Measurements from ENCODE around the gene ADARB2.
A peak's percentile ranks its signal among the peaks of the same experiment; 100 is the strongest.
"Not testable (repeated sequence)": the region's sequence is repeated elsewhere in the genome, so short reads cannot be mapped to it uniquely, and the experiment has no call there.

Gene ADARB2

DNA sequence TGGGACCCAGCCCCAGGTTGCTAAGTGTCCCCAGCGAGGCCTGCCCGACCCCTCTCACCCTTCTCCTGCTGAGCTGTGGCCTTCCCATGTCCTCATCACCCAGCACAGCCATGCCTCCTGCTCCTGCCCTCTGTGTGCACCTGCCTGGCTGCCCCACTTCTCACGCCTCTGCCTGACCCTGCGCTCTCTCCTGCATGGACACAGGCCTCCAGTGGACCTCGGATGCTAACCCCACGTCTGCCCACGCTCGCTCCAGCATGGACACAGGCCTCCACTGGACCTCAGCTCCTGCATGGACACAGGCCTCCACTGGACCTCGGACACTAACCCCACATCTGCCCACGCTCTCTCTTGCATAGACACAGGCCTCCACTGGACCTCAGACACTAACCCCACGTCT, 111.6 kb downstream of the ADARB2 start:
- Histone ChIP-seq H3K9me3 (ENCODE audit: control insufficient read depth, insufficient read depth, low read length) (no peaks in the 10 kb centered on the region), H3K9ac (ENCODE audit: low read depth, low read length) (no peak overlapping the region), H3K4me1 (ENCODE audit: insufficient read depth, low read length) (no peaks in the 10 kb centered on the region), H3K36me3 (ENCODE audit: insufficient read depth, low read length) (no peaks in the 10 kb centered on the region)

DNA sequence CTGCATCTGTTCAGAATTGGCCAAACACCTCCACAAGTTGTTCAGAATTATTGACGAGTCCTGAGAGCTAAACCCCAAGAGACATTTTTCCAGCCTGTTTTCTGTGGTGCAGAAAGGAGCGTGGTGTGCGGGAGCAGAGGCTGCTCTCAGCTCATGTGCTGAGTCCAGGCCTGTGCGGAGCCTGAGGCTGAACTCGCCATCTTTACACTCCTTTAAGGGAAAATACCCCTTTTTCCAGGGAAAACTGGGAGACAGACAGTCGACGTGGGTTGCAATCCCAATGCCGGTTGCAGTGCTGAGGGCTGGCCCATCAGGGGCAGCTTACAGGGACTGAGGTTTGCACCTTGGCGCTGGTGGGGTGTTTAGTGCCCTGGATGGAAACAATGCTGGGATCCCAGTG, 112.2 kb downstream of the ADARB2 start:
- Histone ChIP-seq H3K9me3 (ENCODE audit: control insufficient read depth, insufficient read depth, low read length) (no peaks in the 10 kb centered on the region), H3K9ac (ENCODE audit: low read depth, low read length) (no peak overlapping the region), H3K4me1 (ENCODE audit: insufficient read depth, low read length) (no peaks in the 10 kb centered on the region), H3K36me3 (ENCODE audit: insufficient read depth, low read length) (no peaks in the 10 kb centered on the region)

DNA sequence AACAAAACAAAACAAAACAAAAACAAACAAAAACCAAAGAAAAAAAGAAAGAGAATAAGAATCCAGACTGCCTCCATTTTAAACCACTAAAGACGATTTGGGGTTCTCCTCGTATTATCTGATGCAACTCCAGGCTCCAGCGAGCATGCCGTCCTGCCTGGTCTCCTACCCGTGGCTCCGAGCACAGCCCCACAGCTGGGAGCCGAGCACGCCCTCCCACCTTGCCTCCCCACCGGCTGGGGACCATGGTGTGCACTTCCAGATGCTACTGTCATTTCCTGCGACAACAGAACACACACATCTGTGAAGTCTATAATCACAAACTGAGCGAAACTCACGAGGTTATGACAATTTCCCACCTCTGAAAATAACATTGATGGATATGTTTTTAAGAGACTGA, 113.1 kb downstream of the ADARB2 start:
- Histone ChIP-seq H3K36me3 (ENCODE audit: insufficient read depth, low read length) (no peaks in the 10 kb centered on the region), H3K4me1 (ENCODE audit: insufficient read depth, low read length) (no peaks in the 10 kb centered on the region), H3K9me3 (ENCODE audit: control insufficient read depth, insufficient read depth, low read length) (no peaks in the 10 kb centered on the region), H3K9ac (ENCODE audit: low read depth, low read length) (no peak overlapping the region)

DNA sequence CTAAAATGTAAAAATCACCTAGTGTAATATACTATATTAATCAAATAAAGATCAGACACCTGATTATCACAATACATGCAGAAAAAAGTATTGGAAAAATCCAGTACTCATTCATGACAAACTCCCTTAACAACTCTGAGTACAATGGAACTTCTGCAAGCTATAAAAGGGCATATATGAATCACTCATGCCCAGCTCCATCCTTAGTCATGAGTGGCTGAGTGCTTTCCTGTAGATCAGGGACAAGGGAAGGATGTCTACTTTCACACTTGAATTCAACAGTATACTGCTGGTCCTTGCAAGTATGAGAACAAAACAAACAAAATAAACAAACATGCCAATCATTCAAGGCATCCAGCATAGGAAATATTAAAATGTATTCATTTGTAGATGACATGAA, 116.5 kb downstream of the ADARB2 start:
- Histone ChIP-seq H3K9me3 (ENCODE audit: control insufficient read depth, insufficient read depth, low read length) (no peaks in the 10 kb centered on the region), H3K4me1 (ENCODE audit: insufficient read depth, low read length) (no peaks in the 10 kb centered on the region), H3K9ac (ENCODE audit: low read depth, low read length) (no peak overlapping the region), H3K36me3 (ENCODE audit: insufficient read depth, low read length) (no peaks in the 10 kb centered on the region)

DNA sequence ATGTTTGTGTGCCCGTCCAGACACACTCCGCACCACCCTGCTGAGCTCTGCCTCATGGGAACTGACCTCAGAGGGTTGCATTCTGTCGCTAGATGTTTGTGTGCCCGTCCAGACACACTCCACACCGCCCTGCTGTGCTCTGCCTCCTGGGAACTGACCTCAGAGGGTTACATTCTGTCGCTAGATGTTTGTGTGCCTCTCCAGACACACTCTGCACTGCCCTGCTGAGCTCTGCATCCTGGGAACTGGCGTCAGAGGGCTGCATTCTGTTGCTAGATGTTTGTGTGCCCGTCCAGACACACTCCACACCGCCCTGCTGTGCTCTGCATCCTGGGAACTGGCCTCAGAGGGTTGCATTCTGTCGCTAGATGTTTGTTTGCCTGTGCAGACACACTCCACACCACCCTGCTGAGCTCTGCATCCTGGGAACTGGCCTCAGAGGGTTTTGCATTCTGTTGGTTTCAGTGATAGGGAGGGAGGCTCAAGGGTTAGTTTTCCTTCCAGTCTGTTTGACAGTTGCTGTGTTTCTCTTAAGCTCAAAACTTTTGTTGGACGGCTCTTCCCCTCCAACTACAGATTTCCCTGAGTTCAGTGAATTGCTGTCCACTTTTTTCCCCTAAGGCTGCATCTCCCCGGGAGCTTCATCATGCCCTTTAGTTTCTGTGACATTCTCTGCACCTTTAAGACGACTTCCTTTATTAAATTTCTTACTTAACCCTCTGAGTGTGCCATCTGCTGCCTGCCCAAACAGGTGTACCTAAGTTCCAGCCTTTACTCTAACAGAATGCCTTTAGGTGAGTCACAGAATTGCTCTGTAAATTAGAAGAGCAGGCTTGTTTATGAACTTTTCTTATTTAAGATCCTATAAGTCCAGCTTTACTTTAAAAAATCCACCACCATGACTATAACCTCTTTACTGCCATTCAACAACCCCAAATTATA, 119.7 kb downstream of the ADARB2 start:
- not testable (repeated sequence) for H3K36me3 ChIP-seq (ENCODE audit: insufficient read depth, low read length); H3K9me3 ChIP-seq (ENCODE audit: control insufficient read depth, insufficient read depth, low read length); H3K9ac ChIP-seq (ENCODE audit: low read depth, low read length); H3K4me1 ChIP-seq (ENCODE audit: insufficient read depth, low read length)

DNA sequence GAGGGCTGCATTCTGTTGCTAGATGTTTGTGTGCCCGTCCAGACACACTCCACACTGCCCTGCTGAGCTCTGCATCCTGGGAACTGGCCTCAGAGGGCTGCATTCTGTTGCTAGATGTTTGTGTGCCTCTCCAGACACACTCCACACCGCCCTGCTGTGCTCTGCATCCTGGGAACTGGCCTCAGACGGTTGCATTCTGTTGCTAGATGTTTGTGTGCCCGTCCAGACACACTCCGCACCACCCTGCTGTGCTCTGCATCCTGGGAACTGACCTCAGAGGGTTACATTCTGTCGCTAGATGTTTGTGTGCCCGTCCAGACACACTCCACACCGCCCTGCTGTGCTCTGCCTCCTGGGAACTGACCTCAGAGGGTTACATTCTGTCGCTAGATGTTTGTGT, 120.6 kb downstream of the ADARB2 start:
- H3K9ac ChIP-seq (ENCODE audit: low read depth, low read length); H3K36me3 ChIP-seq (ENCODE audit: insufficient read depth, low read length); H3K4me1 ChIP-seq (ENCODE audit: insufficient read depth, low read length); H3K9me3 ChIP-seq (ENCODE audit: control insufficient read depth, insufficient read depth, low read length): not testable (repeated sequence)

DNA sequence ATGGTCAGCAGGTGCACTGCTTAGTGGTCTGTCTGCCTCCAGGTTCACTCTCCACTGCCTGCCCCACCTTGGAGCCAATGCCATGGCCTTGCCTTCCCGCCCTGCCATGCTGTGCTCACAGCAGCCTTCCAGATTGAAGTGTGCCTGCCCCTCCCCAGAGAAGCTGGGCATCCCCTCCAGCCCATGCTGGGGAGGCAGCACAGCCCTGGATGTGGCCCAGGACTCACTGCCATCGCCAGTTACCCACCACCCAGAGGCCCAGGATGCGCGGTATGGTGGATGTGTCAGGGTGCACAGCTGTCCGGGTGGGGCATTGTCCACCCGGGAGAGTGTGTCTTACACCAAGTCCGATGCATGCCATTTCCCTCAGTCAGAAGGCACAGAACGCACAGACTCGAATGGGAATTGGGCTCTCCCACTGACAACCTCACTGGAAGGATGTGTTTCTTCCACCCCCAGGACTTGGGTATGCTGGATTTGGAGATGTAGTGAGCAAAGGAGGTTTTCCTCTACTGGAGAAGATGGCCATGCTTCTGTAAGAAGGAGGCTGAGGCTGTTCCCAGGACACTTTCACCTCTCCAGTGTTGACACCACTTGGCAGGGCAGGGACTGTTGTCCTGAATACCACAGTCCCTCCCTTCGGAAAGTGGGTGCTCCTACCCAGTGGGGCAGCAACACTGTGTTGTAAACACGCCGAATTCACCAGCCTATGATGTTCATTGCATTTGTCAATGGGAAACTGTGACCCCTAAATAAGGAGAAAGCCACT, 122.0 kb downstream of the ADARB2 start:
- no peaks in the 10 kb centered on the region for H3K36me3 ChIP-seq (ENCODE audit: insufficient read depth, low read length)
- H3K9me3 ChIP-seq (ENCODE audit: control insufficient read depth, insufficient read depth, low read length), result no peaks in the 10 kb centered on the region
- no peak overlapping the region for H3K9ac ChIP-seq (ENCODE audit: low read depth, low read length)
- no peaks in the 10 kb centered on the region for H3K4me1 ChIP-seq (ENCODE audit: insufficient read depth, low read length)

DNA sequence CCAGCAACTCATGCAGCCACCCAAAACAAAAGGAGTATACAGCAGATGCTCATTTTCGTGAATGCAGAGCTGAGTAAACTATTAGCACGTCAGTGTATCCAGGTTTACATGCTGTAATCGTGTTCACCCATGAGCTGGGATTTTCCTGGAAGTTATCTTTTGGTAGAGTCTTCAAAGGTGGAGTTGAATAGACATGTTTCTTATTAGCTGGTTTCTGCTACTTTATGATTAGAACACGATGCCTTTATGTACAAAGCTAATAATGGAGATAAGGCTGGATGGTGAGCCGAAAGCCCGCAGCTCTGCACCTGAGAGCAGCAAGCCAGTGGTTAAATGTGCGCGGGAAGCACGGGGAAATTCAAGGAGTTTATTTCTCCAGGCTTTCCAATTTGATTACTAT, 123.8 kb downstream of the ADARB2 start:
- H3K36me3 ChIP-seq (ENCODE audit: insufficient read depth, low read length), result no peaks in the 10 kb centered on the region

DNA sequence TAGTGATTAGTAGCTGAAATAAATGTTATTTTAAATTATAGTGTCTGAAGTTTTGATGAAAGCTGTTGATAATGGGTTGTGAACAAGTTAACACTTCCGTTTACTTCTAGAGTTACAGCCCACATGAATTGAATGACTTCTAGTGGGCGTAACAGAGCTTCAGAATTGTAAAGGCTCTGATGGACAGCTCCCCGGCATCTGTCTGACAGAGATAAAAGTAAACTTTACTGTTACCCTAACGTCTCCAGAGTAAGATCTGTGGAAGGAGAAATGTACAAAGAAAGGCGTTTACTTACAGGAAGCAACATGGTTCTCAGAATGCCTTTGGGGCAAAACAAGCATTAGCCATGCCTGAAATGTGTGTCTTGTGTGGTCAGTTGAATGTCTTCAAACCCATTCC, 124.4 kb downstream of the ADARB2 start:
- Histone ChIP-seq H3K4me1 (ENCODE audit: insufficient read depth, low read length) (peaks cover 5% of the 10 kb centered on the region; the same call in 1 of the 2 replicates), H3K36me3 (ENCODE audit: insufficient read depth, low read length) (no peaks in the 10 kb centered on the region), H3K9me3 (ENCODE audit: control insufficient read depth, insufficient read depth, low read length) (no peaks in the 10 kb centered on the region), H3K9ac (ENCODE audit: low read depth, low read length) (no peak overlapping the region)

More for the DNA sequence above, 123.8 kb downstream of the ADARB2 start:
- peaks cover under 1% of the 10 kb centered on the region; the same call in 1 of the 2 replicates for H3K4me1 ChIP-seq (ENCODE audit: insufficient read depth, low read length)
- no peak overlapping the region for H3K9ac ChIP-seq (ENCODE audit: low read depth, low read length)
- no peaks in the 10 kb centered on the region for H3K9me3 ChIP-seq (ENCODE audit: control insufficient read depth, insufficient read depth, low read length)

DNA sequence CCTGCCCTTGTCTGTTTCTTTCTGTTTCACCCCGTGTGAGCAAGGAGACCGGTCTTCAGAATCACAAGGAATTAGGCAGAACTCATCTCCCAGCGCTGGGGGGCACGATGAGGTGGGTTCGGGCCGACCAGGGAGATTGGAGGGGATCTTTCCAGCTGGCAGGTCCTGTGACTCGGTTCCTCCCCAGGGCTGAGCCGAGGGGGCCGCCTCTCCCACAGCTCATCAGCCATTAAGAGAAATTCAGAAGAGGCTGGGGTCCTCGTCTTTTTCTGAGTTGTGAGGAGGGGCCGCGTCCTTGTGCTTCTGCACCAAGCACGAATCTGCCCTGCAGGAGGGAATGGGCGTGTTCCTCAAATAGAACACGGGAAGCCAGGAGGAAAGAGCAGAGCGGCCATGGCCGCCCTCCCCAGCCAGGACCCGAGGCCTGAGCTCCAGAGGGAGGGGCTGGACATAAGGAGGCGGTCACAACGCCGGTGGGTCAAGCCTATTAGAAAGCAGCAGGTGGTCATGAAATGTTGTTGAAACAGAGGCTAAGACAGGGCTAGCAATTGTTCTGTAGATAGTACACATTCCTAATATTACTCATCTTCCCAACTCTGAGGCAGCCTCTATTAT, 125.3 kb downstream of the ADARB2 start:
- Histone ChIP-seq H3K9me3 (ENCODE audit: control insufficient read depth, insufficient read depth, low read length) (no peaks in the 10 kb centered on the region), H3K4me1 (ENCODE audit: insufficient read depth, low read length) (peaks cover 5% of the 10 kb centered on the region; the same call in 1 of the 2 replicates), H3K9ac (ENCODE audit: low read depth, low read length) (no peak overlapping the region), H3K36me3 (ENCODE audit: insufficient read depth, low read length) (no peaks in the 10 kb centered on the region)

DNA sequence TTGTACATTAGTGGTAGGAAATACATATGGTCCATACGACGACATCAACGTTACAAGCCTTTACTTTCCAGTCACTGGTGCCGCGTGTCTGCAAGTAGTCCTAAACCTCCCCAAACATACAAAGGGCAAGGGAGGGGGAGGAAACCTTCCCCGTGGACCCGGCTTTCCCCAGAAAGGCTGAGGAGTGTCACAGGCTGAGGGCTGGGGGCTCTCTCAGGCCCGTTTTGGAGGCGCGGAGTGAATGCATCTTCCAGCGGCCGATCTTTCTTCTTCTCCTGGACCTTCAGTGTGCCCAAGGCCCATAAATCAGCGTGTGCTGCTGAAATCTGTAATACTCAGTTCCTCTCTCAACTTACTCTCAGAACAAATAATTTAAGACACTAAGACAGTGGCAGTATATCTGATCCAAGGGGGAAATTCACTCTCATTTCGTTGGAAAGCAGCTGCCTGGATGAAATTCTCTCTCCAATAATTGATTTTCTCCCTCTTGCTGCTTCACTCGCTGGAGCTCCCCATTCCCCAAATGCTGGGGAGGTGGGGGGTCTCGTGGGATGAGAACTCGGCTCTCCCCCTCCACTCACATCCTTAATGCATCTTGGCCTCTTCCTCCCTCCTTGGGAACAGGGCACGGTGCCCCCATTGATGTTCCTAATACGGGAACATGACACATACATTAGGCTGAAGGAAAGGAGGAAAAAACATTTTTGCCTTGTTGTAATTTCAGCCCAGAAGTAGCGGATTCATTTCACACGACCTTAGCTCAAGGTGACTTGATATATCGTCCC, 126.1 kb downstream of the ADARB2 start:
- Histone ChIP-seq H3K9me3 (ENCODE audit: control insufficient read depth, insufficient read depth, low read length) (no peaks in the 10 kb centered on the region), H3K9ac (ENCODE audit: low read depth, low read length) (no peak overlapping the region), H3K36me3 (ENCODE audit: insufficient read depth, low read length) (no peaks in the 10 kb centered on the region), H3K4me1 (ENCODE audit: insufficient read depth, low read length) (peaks cover 5% of the 10 kb centered on the region; the same call in 1 of the 2 replicates)

DNA sequence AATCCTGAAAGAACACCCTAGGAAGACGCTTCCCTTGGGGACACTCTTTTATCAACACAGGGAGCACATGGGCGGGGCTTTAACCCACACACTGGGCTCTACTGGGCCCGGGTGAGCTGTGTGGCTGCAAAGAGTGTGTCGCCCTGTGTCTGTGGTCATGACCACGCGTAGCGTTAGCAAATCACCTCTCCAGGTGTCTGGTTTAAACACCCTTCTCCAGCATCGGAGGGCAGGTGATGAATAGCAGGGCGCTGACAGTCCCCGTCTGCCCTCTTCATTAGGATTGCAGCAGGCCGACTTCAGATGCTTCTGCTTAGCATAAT, 127.7 kb downstream of the ADARB2 start:
- H3K4me1 ChIP-seq (ENCODE audit: insufficient read depth, low read length), result peaks cover 5% of the 10 kb centered on the region; the same call in 1 of the 2 replicates
- no peak overlapping the region for H3K9ac ChIP-seq (ENCODE audit: low read depth, low read length)
- no peaks in the 10 kb centered on the region for H3K9me3 ChIP-seq (ENCODE audit: control insufficient read depth, insufficient read depth, low read length)
- H3K36me3 ChIP-seq (ENCODE audit: insufficient read depth, low read length), result no peaks in the 10 kb centered on the region

DNA sequence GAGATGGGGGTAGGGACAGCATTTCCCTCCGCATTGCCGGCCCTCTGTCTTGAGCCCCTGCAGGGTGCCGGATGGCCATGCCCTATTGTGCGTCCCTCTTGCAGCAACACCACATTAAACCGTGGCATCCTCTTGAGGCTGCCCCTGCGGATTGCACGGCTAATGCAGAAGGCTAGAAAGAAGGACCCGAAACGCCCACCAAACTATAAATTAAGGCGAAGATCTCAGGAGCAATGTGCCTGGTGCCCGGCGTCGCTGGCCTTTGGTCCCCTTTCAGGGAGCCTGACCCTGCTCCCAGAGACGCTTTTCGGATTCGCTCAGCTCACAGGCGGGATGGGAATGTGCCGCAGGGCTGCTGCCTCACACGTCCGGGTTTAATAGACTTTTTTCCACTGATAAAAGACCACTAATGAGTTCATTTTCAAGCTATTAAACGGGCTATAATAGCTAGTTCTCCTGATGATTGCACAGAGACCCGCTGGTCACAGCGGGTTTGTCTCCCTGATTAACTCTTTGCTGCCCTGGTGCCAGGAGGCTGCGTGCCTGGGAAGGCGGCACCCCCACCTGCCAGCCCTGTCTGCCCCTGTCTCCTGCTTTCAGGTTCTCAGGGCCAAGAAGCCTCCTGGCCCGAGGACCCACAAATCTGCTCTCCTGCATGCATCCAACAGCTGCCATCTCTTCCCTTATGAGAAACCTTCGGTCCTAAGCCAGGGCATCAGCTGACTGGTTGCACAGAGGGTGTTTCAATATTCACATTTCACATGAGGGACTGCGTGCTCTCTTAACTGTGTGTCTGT, 128.3 kb downstream of the ADARB2 start:
- Histone ChIP-seq H3K9ac (ENCODE audit: low read depth, low read length) (peak overlapping the region; percentile 17; the same call in 1 of the 2 replicates), H3K9me3 (ENCODE audit: control insufficient read depth, insufficient read depth, low read length) (no peaks in the 10 kb centered on the region), H3K4me1 (ENCODE audit: insufficient read depth, low read length) (peaks cover 5% of the 10 kb centered on the region; the same call in 1 of the 2 replicates), H3K36me3 (ENCODE audit: insufficient read depth, low read length) (no peaks in the 10 kb centered on the region)

Data from ES-I3 (cell line).